Progenitor cell of endocrine pancreas (in vitro differentiated cells): ENCODE data around the gene DEGS1. TPM values are rescaled to one million over a fixed set of nuclear protein-coding genes. Genes with fewer than 3 reads are reported as not detected.
A peak's percentile ranks its signal among the peaks of the same experiment; 100 is the strongest.

Source experiments
- DNase-seq: peaks from one replicate; pipeline ENCODE4 v3.0.0; 2021; ENCODE audit warnings: low spot score; ENCODE audit not compliant: unreplicated experiment
- H3K27ac Mint-ChIP-seq: 2 replicates; pipeline ENCODE4 v1.8.0; 2021; ENCODE audit warnings: mild to moderate bottlenecking, moderate library complexity, mixed read lengths
- H3K27me3 Mint-ChIP-seq: 2 replicates; pipeline ENCODE4 v1.8.0; 2021; ENCODE audit warnings: mixed read lengths
- H3K36me3 Mint-ChIP-seq: 2 replicates; pipeline ENCODE4 v1.8.0; 2022; ENCODE audit warnings: mixed read lengths; ENCODE audit not compliant: insufficient read depth
- H3K4me1 Mint-ChIP-seq: 2 replicates; pipeline ENCODE4 v1.8.0; 2021; ENCODE audit warnings: low read depth, mixed read lengths
- H3K4me3 Mint-ChIP-seq: 2 replicates; pipeline ENCODE4 v1.8.0; 2021; ENCODE audit warnings: low read depth, mild to moderate bottlenecking, moderate library complexity, mixed read lengths
- H3K9me3 Mint-ChIP-seq: 2 replicates; pipeline ENCODE4 v1.8.0; 2021; ENCODE audit warnings: low read depth, mixed read lengths
- total RNA-seq: library from RNA; stranded (reverse); gene quantifications from 2 replicates; pipeline ENCODE4 v1.2.1, GENCODE V29; 2021
- TF ChIP-seq, protein P1 (sequence below): fragments of 200-600 bp; sonication (generic); IDR thresholded peaks from one replicate; pipeline ENCODE4 v1.5.0; 2021; ENCODE audit warnings: antibody characterized with exemption, mild to moderate bottlenecking; ENCODE audit not compliant: unreplicated experiment

The DEGS1 gene
- total RNA-seq, 1 donor from 2014 or later = 10.4 TPM

DNA sequence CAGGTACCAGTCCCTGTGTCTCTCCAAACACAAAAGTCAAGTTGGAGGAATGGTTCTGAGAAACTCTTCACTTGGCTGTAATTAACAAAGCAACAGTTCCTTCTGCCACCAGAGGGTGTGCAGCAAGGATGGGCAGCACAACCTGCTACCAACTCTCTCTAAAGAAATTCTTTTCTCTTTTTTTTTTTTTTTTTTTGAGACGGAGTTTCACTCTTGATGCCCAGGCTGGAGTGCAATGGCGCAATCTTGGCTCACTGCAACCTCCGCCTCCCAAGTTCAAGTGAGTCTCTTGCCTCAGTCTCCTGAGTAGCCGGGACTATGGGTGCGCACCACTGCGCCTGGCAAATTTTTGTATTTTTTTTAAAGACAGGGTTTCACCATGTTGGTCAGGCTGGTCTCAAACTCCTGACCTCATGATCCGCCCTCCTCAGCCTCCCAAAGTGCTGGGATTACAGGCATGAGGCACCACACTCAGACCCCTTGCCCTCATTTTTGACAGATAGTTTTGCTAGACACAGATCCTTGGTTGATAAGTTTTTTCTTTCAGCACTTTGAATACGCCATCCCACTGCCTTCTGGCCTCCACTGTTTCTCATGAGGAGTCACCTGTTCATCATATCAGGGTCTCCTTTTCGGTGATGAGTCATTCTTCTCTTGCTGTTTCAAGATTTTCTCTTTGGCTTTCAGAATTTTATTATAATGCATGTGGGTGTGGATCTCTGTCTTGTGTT lies 12.1 kb upstream of the DEGS1 start:
- Mint-ChIP-seq H3K27ac (no peak overlapping the region), H3K36me3 (peaks cover 2% of the 10 kb centered on the region), H3K4me3 (no peak overlapping the region), H3K27me3 (peaks cover 21% of the 10 kb centered on the region), H3K4me1 (peaks cover 2% of the 10 kb centered on the region), H3K9me3 (peaks cover 5% of the 10 kb centered on the region)
- DNase-seq = no peak
- TF ChIP-seq, protein P1, sequence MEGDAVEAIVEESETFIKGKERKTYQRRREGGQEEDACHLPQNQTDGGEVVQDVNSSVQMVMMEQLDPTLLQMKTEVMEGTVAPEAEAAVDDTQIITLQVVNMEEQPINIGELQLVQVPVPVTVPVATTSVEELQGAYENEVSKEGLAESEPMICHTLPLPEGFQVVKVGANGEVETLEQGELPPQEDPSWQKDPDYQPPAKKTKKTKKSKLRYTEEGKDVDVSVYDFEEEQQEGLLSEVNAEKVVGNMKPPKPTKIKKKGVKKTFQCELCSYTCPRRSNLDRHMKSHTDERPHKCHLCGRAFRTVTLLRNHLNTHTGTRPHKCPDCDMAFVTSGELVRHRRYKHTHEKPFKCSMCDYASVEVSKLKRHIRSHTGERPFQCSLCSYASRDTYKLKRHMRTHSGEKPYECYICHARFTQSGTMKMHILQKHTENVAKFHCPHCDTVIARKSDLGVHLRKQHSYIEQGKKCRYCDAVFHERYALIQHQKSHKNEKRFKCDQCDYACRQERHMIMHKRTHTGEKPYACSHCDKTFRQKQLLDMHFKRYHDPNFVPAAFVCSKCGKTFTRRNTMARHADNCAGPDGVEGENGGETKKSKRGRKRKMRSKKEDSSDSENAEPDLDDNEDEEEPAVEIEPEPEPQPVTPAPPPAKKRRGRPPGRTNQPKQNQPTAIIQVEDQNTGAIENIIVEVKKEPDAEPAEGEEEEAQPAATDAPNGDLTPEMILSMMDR = peak; percentile 43

DNA sequence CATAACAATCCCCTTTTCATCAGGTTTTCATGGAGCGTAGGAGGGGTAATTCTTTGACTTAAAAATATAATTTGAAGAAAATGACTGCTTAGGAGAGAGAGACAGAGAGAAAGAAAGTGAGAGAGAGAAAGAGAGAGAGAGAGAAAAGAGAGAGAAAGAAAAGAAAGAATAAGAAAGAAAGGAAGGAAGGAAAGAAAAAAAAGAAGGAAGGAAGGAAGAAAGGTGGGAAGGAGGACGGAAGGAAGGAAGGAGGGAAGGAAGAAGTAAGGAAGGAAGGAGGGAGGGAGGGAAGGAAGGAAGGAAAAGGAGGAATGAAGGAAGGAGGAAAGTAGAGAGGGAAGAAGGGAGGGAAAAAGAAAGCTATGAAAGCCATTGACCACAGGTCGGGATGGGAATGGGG lies 10.8 kb upstream of the DEGS1 start:
- Mint-ChIP-seq H3K4me3 (no peak overlapping the region), H3K27me3 (peaks cover 22% of the 10 kb centered on the region), H3K9me3 (peaks cover 5% of the 10 kb centered on the region), H3K27ac (no peak overlapping the region), H3K36me3 (peaks cover 2% of the 10 kb centered on the region), H3K4me1 (peaks cover 2% of the 10 kb centered on the region)
- DNase-seq = no peak
- TF ChIP-seq, protein P1 = no peak

DNA sequence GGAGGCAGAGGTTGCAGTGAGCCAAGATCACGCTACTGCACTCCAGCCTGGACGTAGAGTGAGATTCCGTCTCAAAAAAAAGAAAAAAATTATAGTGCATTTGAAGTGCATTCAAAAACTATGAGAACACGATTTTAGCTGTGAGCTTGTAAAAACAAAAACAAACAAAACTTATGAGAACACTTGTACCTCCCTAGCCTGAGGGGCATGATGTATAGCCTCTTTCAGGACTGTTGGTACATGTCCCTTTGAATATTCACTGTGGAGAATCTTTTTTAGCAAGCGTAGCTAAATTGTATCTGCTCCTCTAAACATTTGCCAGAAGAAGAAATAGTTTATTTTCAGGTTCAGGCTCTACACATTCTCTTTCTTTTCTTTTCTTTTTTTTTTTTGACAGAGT lies 9.5 kb upstream of the DEGS1 start:
- Mint-ChIP-seq H3K4me3 (no peak overlapping the region), H3K36me3 (peaks cover 2% of the 10 kb centered on the region), H3K27me3 (peaks cover 22% of the 10 kb centered on the region), H3K9me3 (peaks cover 5% of the 10 kb centered on the region), H3K4me1 (peaks cover 2% of the 10 kb centered on the region), H3K27ac (no peak overlapping the region)
- DNase-seq = no peak
- TF ChIP-seq, protein P1 = no peak

DNA sequence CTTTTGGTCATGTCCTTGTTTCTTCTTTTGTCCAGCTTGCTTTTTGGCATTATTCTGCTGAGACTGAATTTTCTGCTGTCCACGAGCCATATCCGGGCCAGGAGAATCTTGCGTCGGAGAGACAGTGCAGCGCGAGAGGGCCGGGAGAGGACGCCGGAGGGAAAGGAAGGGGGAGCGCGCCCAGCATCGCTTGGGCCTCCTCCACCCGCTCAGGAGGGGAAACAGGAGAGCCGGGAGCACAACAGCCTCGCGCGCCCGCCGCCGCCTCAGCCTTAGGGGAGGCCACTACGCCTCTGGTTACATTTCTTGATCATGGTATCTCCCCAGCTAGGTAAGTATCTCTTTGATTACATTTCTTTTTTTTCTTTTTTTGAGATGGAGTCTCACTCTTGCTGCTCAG lies 7.4 kb upstream of the DEGS1 start:
- no peak for DNase-seq
- Mint-ChIP-seq H3K36me3 (peaks cover 2% of the 10 kb centered on the region), H3K9me3 (peaks cover 5% of the 10 kb centered on the region), H3K27ac (no peak overlapping the region), H3K4me1 (peaks cover 2% of the 10 kb centered on the region), H3K4me3 (peak overlapping the region; percentile 18), H3K27me3 (peaks cover 18% of the 10 kb centered on the region)
- TF ChIP-seq, protein P1 = no peak

- no peak for DNase-seq
- TF ChIP-seq, protein P1 = no peak
- peaks cover 4% of the 10 kb centered on the region for H3K4me1 Mint-ChIP-seq
- no peaks in the 10 kb centered on the region for H3K36me3 Mint-ChIP-seq
- no peaks in the 10 kb centered on the region for H3K9me3 Mint-ChIP-seq
- peaks cover 17% of the 10 kb centered on the region for H3K27me3 Mint-ChIP-seq
- H3K27ac Mint-ChIP-seq = no peak overlapping the region
- no peak overlapping the region for H3K4me3 Mint-ChIP-seq
Measured at GRCh38 chr1:224177356-224177999, 5.6 kb upstream of the DEGS1 start.
